22Rv1 (cell line): ENCODE results near the gene ADGRB3.

Experiments
- CTCF ChIP-seq: fragments of 450-650 bp; IDR thresholded peaks from 2 replicates; pipeline ENCODE4 v1.5.1; 2017; ENCODE audit warnings: mild to moderate bottlenecking
- ZFX ChIP-seq: fragments of 450-650 bp; IDR thresholded peaks from 2 replicates; pipeline ENCODE4 v1.6.1; 2017; ENCODE audit warnings: antibody characterized with exemption, borderline replicate concordance

- TF ChIP-seq ZFX (no peak), CTCF (no peak)
Measured at GRCh38 chr6:69370763-69371162, 735.7 kb downstream of the ADGRB3 start.
